Parathyroid adenoma (tissue), 2 donors: ENCODE results near the gene OSBPL8.
A peak's percentile ranks its signal among the peaks of the same experiment; 100 is the strongest.

ENCODE experiments used
- H2AFZ ChIP-seq: fragments of 300-600 bp; sonication (generic); one replicate; pipeline ENCODE4 v1.7.0; 2017; ENCODE audit warnings: antibody characterized with exemption, mild to moderate bottlenecking
- H3K27ac ChIP-seq: fragments of 300-600 bp; sonication (generic); one replicate; pipeline ENCODE4 v1.7.0; 2017
- H3K27me3 ChIP-seq: fragments of 300-600 bp; sonication (generic); one replicate; pipeline ENCODE4 v1.7.0; 2017; ENCODE audit warnings: low read length; ENCODE audit not compliant: control insufficient read depth, insufficient read depth
- H3K36me3 ChIP-seq: fragments of 300-600 bp; sonication (generic); one replicate; pipeline ENCODE4 v1.7.0; 2017; ENCODE audit warnings: low read length; ENCODE audit not compliant: control insufficient read depth, insufficient read depth
- H3K4me1 ChIP-seq: fragments of 300-600 bp; sonication (generic); one replicate; pipeline ENCODE4 v1.7.0; 2017; ENCODE audit warnings: control low read depth
- H3K4me2 ChIP-seq: fragments of 300-600 bp; sonication (generic); one replicate; pipeline ENCODE4 v1.7.0; 2017; ENCODE audit warnings: low read length
- H3K4me3 ChIP-seq: fragments of 300-600 bp; sonication (generic); one replicate; pipeline ENCODE4 v1.7.0; 2017; ENCODE audit warnings: low read depth, low read length
- H3K79me2 ChIP-seq: fragments of 300-600 bp; sonication (generic); one replicate; pipeline ENCODE4 v1.7.0; 2017; ENCODE audit warnings: control low read depth
- H3K9ac ChIP-seq: fragments of 300-600 bp; sonication (generic); one replicate; pipeline ENCODE4 v1.7.0; 2017; ENCODE audit warnings: mild to moderate bottlenecking
- H3K9me3 ChIP-seq: fragments of 300-600 bp; sonication (generic); one replicate; pipeline ENCODE4 v1.7.0; 2017; ENCODE audit warnings: low read length; ENCODE audit not compliant: control insufficient read depth
- TF ChIP-seq, protein P1 (sequence below): fragments of 300-600 bp; sonication (generic); IDR thresholded peaks from one replicate; pipeline ENCODE4 v1.7.0; 2017; ENCODE audit warnings: antibody characterized with exemption, mild to moderate bottlenecking
- donor health status: primary hyperparathyroidism.

OSBPL8 gene

DNA sequence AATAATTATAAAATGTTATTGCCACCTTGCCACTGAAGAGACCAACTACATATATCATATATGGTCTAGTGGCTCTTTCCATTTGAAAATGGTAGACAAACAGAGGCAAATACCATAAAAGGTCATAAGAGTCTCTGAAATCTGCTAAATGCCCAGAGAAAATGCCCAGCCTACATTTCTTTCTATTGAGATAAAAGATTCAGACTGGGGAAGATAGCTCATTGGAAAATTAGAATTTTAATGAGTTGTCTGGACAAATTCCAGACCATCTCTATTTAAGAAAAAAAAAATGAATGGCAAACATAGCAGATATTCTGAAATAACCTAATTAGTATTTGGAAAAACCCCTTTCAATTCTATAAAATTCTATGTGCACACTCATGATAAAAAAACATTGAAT is 131.5 kb downstream of the OSBPL8 start:
- no peak overlapping the region for H3K4me3 ChIP-seq

DNA sequence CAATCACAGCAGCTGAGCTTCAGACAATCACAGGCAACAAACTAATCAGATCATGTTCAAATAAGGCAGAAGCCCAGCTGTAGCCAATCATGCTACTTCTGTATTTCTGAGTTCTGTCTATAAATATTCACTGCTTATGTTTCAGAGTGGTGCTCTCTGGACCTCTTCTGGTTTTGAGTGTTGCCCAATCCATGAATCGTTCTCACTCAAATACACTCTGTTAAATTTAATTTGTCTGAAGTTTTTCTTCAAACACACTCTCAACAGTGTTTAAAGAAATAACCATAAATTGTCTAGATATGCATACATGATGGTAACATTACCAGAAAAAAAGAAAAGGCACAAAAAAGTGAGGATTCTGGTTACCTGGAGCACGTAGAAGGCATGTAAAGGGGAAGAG is 133.4 kb downstream of the OSBPL8 start:
- H3K9ac ChIP-seq: no peak overlapping the region
- no peak overlapping the region for H3K4me2 ChIP-seq
- no peak overlapping the region for H3K4me3 ChIP-seq
- peaks cover 7% of the 10 kb centered on the region for H3K4me1 ChIP-seq
- no peaks in the 10 kb centered on the region for H3K9me3 ChIP-seq
- H3K27me3 ChIP-seq: no peaks in the 10 kb centered on the region
- no peak overlapping the region for H2AFZ ChIP-seq
- peaks cover 2% of the 10 kb centered on the region for H3K79me2 ChIP-seq
- TF ChIP-seq, protein P1, sequence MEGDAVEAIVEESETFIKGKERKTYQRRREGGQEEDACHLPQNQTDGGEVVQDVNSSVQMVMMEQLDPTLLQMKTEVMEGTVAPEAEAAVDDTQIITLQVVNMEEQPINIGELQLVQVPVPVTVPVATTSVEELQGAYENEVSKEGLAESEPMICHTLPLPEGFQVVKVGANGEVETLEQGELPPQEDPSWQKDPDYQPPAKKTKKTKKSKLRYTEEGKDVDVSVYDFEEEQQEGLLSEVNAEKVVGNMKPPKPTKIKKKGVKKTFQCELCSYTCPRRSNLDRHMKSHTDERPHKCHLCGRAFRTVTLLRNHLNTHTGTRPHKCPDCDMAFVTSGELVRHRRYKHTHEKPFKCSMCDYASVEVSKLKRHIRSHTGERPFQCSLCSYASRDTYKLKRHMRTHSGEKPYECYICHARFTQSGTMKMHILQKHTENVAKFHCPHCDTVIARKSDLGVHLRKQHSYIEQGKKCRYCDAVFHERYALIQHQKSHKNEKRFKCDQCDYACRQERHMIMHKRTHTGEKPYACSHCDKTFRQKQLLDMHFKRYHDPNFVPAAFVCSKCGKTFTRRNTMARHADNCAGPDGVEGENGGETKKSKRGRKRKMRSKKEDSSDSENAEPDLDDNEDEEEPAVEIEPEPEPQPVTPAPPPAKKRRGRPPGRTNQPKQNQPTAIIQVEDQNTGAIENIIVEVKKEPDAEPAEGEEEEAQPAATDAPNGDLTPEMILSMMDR: no peak
- H3K27ac ChIP-seq: no peak overlapping the region
- H3K36me3 ChIP-seq: no peaks in the 10 kb centered on the region

More for the DNA sequence above, 131.5 kb downstream of the OSBPL8 start:
- H3K4me1 ChIP-seq: peaks cover under 1% of the 10 kb centered on the region
- H3K27me3 ChIP-seq: no peaks in the 10 kb centered on the region
- H3K36me3 ChIP-seq: no peaks in the 10 kb centered on the region
- H3K4me2 ChIP-seq: no peak overlapping the region
- H3K27ac ChIP-seq: no peak overlapping the region
- H3K9me3 ChIP-seq: no peaks in the 10 kb centered on the region
- TF ChIP-seq, protein P1: no peak
- H3K79me2 ChIP-seq: peaks cover 4% of the 10 kb centered on the region
- no peak overlapping the region for H2AFZ ChIP-seq
- H3K9ac ChIP-seq: no peak overlapping the region

DNA sequence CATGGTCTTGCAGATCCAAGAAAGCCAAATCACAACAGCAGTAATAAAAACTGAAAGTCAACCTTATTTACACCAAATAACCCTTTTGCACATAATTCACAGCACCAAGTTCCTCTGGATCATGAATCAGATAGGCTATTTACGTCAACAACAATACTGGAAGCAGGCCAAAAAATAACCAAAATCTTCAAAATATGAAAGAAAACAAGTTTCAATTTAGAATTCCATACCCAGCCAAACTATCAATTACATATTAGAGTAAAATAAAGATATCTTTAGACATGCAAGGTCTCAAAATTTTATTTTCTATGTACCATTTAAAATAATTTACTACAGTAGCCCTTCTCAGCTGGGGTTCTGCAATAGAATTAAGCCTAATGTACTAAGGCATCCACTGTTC is 134.6 kb downstream of the OSBPL8 start:
- peaks cover 7% of the 10 kb centered on the region for H3K4me1 ChIP-seq
- H3K9ac ChIP-seq: no peak overlapping the region
- H3K27ac ChIP-seq: no peak overlapping the region
- no peak overlapping the region for H2AFZ ChIP-seq
- H3K27me3 ChIP-seq: no peaks in the 10 kb centered on the region
- H3K4me3 ChIP-seq: no peak overlapping the region
- H3K79me2 ChIP-seq: peaks cover 2% of the 10 kb centered on the region
- TF ChIP-seq, protein P1: no peak
- no peak overlapping the region for H3K4me2 ChIP-seq
- no peaks in the 10 kb centered on the region for H3K9me3 ChIP-seq
- no peaks in the 10 kb centered on the region for H3K36me3 ChIP-seq

DNA sequence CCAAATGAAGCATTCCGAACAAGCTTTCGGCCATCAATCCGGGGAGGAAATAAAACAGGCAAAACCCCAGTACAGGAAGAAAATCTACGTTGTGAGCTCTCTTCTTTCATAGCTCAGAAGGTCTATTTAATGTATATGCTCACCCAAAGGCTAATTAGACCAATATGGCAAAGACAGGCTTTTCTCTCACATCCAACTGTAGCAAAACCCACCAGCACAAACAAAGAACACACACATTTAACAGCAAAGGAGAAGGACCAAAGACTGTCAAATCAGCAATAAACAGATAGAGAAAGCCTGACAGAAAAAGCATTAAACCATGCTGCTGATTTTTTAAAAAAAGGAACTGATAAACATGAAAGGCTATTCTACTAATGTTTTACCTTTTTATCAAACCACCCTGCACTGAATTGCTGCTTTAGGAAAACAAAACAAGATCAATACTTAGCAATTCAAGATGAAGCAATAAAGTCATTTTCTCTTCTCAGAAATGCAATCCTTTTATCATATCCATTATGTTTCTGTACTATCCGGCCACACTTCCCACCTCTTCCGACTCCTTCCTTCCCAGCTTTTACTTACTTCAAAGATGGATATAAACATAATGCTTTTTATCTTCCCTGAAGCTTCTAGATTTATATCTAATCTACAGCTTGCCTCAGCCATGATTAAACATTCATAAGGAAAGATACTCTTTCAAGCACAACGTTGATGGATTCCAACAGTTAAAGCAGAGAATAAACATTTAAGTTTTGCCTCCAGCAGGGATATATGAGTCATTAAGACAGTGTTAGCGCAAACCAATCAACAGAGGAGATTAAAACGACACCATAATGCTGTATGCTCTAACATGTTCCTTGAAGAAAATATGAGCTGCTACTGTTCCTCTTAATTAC is 136.8 kb downstream of the OSBPL8 start:
- Histone ChIP-seq H3K9me3 (no peaks in the 10 kb centered on the region), H3K4me2 (peak overlapping the region; percentile 23), H3K4me1 (peaks cover 10% of the 10 kb centered on the region), H3K9ac (no peak overlapping the region), H3K79me2 (peaks cover 2% of the 10 kb centered on the region), H3K27ac (no peak overlapping the region), H3K27me3 (no peaks in the 10 kb centered on the region), H3K36me3 (no peaks in the 10 kb centered on the region), H3K4me3 (no peak overlapping the region), H2AFZ (no peak overlapping the region)
- TF ChIP-seq, protein P1: no peak

- Histone ChIP-seq H3K79me2 (peaks cover 2% of the 10 kb centered on the region), H3K27me3 (no peaks in the 10 kb centered on the region), H3K9me3 (no peaks in the 10 kb centered on the region), H3K4me3 (no peak overlapping the region), H3K4me2 (no peak overlapping the region), H3K36me3 (no peaks in the 10 kb centered on the region), H2AFZ (no peak overlapping the region), H3K9ac (no peak overlapping the region), H3K27ac (no peak overlapping the region), H3K4me1 (peaks cover 10% of the 10 kb centered on the region)
- TF ChIP-seq, protein P1: no peak
Measured at GRCh38 chr12:76422154-76422542, 137.4 kb downstream of the OSBPL8 start.
